Adrenal gland (tissue), 5 donors: Measurements from ENCODE around the gene CDC42EP4.

Source experiments
- POLR2A ChIP-seq, 2 donors: fragments of 450-650 bp; IDR thresholded peaks; one replicate each; pipeline ENCODE4 v1.6.1; 2017; ENCODE audit warnings: antibody characterized with exemption in 2 of 2, mild to moderate bottlenecking in 2 of 2, moderate library complexity in 1 of 2
- TF ChIP-seq, protein P1 (sequence below), 6 experiments: fragments of 450-650 bp in 4 of 6; fragments of 200-600 bp in 2 of 6; sonication (generic) in 1 of 6; IDR thresholded peaks; 1 replicate in 5 of 6; 2 replicates in 1 of 6; pipeline versions ENCODE4 v1.5.1 to v1.8.0; 2016 to 2021; ENCODE audit warnings: antibody characterized with exemption in 6 of 6, mild to moderate bottlenecking in 2 of 6, moderate library complexity in 1 of 6
- donor health status: DM: no; HTN: no; CAD: no.

DNA sequence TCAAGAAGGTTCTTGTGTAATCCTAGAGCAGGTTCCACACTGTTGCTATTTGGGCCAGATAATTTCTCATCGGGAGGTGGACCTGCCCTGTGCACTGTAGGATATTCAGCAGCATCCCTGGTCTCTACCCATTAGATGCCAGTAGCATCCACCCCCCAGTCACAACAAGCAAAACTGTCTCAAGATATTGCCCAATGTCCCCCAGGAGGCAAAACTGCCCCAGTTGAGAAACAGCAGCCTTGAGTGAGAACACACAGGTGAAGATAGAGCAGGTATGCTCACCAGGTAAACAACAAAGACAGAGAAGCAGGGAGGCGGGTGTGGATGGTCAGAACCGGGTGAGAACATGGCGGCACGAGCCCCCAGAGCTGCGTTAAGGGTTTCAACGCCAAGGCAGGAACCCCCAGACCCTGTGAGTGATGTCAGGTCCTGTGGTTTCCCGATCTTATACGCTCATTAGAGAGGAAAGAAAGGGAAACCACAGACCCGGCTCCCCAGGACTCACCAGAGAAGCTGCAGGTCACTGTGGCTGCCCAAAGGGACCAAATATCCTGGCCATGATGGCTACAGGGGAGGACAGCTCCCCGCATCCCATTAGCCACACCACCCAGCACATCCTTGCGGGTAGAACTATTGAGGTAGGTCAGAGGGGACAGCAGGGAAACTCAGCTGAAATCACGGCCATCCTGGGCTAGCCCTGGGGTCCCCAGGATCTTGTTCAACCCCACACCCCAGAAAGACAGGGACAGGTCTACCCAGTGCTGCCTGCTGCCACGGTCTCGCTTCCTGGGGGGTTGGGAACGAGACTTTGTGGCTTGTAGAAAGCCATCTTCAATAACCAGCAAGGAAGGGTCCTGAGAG, 21.2 kb downstream of the CDC42EP4 start:
- TF ChIP-seq, protein P1, sequence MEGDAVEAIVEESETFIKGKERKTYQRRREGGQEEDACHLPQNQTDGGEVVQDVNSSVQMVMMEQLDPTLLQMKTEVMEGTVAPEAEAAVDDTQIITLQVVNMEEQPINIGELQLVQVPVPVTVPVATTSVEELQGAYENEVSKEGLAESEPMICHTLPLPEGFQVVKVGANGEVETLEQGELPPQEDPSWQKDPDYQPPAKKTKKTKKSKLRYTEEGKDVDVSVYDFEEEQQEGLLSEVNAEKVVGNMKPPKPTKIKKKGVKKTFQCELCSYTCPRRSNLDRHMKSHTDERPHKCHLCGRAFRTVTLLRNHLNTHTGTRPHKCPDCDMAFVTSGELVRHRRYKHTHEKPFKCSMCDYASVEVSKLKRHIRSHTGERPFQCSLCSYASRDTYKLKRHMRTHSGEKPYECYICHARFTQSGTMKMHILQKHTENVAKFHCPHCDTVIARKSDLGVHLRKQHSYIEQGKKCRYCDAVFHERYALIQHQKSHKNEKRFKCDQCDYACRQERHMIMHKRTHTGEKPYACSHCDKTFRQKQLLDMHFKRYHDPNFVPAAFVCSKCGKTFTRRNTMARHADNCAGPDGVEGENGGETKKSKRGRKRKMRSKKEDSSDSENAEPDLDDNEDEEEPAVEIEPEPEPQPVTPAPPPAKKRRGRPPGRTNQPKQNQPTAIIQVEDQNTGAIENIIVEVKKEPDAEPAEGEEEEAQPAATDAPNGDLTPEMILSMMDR (IDR thresholded peaks at IDR 0.05), result no peak
- TF ChIP-seq POLR2A (IDR thresholded peaks at IDR 0.05), result no peak
